MM.1S (cell line): ENCODE results near the gene SLC26A2.

ENCODE experiments used
- DNase-seq: peaks from one replicate; pipeline ENCODE4 v3.0.0-alpha.2; 2015
- H2AFZ ChIP-seq: fragments of 300-600 bp; sonication (generic); 2 replicates; pipeline ENCODE4 v1.6.0; 2016; ENCODE audit warnings: antibody characterized with exemption, low read length
- H3F3A ChIP-seq: fragments of 300-600 bp; sonication (generic); 2 replicates; pipeline ENCODE4 v1.6.1; 2016; ENCODE audit warnings: mild to moderate bottlenecking, antibody characterized with exemption, low read length, moderate library complexity, mixed read lengths; ENCODE audit not compliant: insufficient read depth
- H3K27ac ChIP-seq: fragments of 300-600 bp; sonication (generic); 2 replicates; pipeline ENCODE4 v1.5.1; 2016; ENCODE audit warnings: mild to moderate bottlenecking, low read length
- H3K27me3 ChIP-seq: fragments of 300-600 bp; sonication (generic); replicated peaks from 2 replicates; pipeline ENCODE4 v1.6.0; 2016; ENCODE audit warnings: low read length; ENCODE audit not compliant: insufficient read depth
- H3K36me3 ChIP-seq: fragments of 300-600 bp; sonication (generic); replicated peaks from 2 replicates; pipeline ENCODE4 v1.6.1; 2016; ENCODE audit warnings: mild to moderate bottlenecking, low read length, mixed read lengths; ENCODE audit not compliant: insufficient read depth
- H3K4me1 ChIP-seq: fragments of 300-600 bp; sonication (generic); 2 replicates; pipeline ENCODE4 v1.6.1; 2016; ENCODE audit warnings: low read length, mixed read lengths
- H3K4me2 ChIP-seq: fragments of 300-600 bp; sonication (generic); 2 replicates; pipeline ENCODE4 v1.6.0; 2016; ENCODE audit warnings: low read depth, low read length
- H3K4me3 ChIP-seq: fragments of 300-600 bp; sonication (generic); 2 replicates; pipeline ENCODE4 v1.5.1; 2016; ENCODE audit warnings: low read length, mixed read lengths
- H3K79me2 ChIP-seq: fragments of 300-600 bp; sonication (generic); 2 replicates; pipeline ENCODE4 v1.6.1; 2016; ENCODE audit warnings: mixed run types, low read length, mixed read lengths
- H3K9ac ChIP-seq: fragments of 300-600 bp; sonication (generic); 2 replicates; pipeline ENCODE4 v1.6.1; 2016; ENCODE audit warnings: low read length, mixed read lengths
- H3K9me2 ChIP-seq: fragments of 300-600 bp; sonication (generic); replicated peaks from 2 replicates; pipeline ENCODE4 v1.6.1; 2016; ENCODE audit warnings: mild to moderate bottlenecking, low read length, mixed read lengths; ENCODE audit not compliant: insufficient read depth
- H3K9me3 ChIP-seq: fragments of 300-600 bp; sonication (generic); replicated peaks from 2 replicates; pipeline ENCODE4 v1.6.1; 2016; ENCODE audit warnings: mild to moderate bottlenecking, low read length, mixed read lengths; ENCODE audit not compliant: insufficient read depth
- H4K20me1 ChIP-seq: fragments of 300-600 bp; sonication (generic); 2 replicates; pipeline ENCODE4 v1.6.1; 2016; ENCODE audit warnings: mild to moderate bottlenecking, low read length, moderate library complexity, mixed read lengths; ENCODE audit not compliant: insufficient read depth
- CTCF ChIP-seq: fragments of 300-600 bp; sonication (generic); IDR thresholded peaks from 2 replicates; pipeline ENCODE4 v1.5.1; 2016; ENCODE audit warnings: antibody characterized with exemption, low read length, mixed read lengths
- EZH2 ChIP-seq: fragments of 300-600 bp; sonication (generic); optimal IDR thresholded peaks from 2 replicates; pipeline ENCODE3; 2017; ENCODE audit warnings: low read depth, mild to moderate bottlenecking, antibody characterized with exemption, low read length, mixed read lengths
- EZH2phosphoT487 ChIP-seq: fragments of 300-600 bp; sonication (generic); IDR thresholded peaks from 2 replicates; pipeline ENCODE4 v1.6.1; 2018; ENCODE audit warnings: antibody characterized with exemption, low read length

The SLC26A2 gene

GRCh38 chr5:150020249-150020648 is 59.7 kb downstream of the SLC26A2 start:
- Histone ChIP-seq H3K4me1 (peaks cover 51% of the 10 kb centered on the region), H4K20me1 (no peaks in the 10 kb centered on the region), H3K4me3 (no peak overlapping the region), H3K27me3 (no peaks in the 10 kb centered on the region), H3K4me2 (peak overlapping the region; percentile 58; the same call in 1 of the 2 replicates), H3K9ac (peak overlapping the region; percentile 6; the same call in 1 of the 2 replicates), H3K79me2 (peaks cover 46% of the 10 kb centered on the region), H3K9me2 (no peaks in the 10 kb centered on the region), H2AFZ (no peak overlapping the region), H3F3A (peaks cover 29% of the 10 kb centered on the region), H3K9me3 (no peaks in the 10 kb centered on the region), H3K36me3 (peaks cover 17% of the 10 kb centered on the region; the same call in 1 of the 2 replicates), H3K27ac (peak overlapping the region; percentile 67)
- no peak for TF ChIP-seq CTCF
- no peak for TF ChIP-seq EZH2phosphoT487
- no peak for TF ChIP-seq EZH2
- DNase-seq: peak; percentile 48

- H3K4me2 ChIP-seq: peak overlapping the region; percentile 58; the same call in 1 of the 2 replicates
Measured at GRCh38 chr5:150021491-150022157, 61.1 kb downstream of the SLC26A2 start.

GRCh38 chr5:150022158-150022531 is 61.6 kb downstream of the SLC26A2 start:
- H3F3A ChIP-seq: peaks cover 29% of the 10 kb centered on the region
- peak overlapping the region; percentile 33; the same call in 1 of the 2 replicates for H3K9ac ChIP-seq
- peak overlapping the region; percentile 67; the same call in 1 of the 2 replicates for H3K27ac ChIP-seq

More at GRCh38 chr5:150021491-150022157, 61.1 kb downstream of the SLC26A2 start:
- Histone ChIP-seq H3K9ac (peak overlapping the region; percentile 33; the same call in 1 of the 2 replicates), H4K20me1 (no peaks in the 10 kb centered on the region), H3K79me2 (peaks cover 43% of the 10 kb centered on the region), H3F3A (peaks cover 29% of the 10 kb centered on the region), H3K36me3 (peaks cover 16% of the 10 kb centered on the region; the same call in 1 of the 2 replicates), H3K4me3 (no peak overlapping the region), H2AFZ (no peak overlapping the region), H3K4me1 (peaks cover 51% of the 10 kb centered on the region), H3K9me2 (no peaks in the 10 kb centered on the region), H3K9me3 (no peaks in the 10 kb centered on the region), H3K27me3 (no peaks in the 10 kb centered on the region), H3K27ac (peak overlapping the region; percentile 67; the same call in 1 of the 2 replicates)
- no peak for DNase-seq
- TF ChIP-seq EZH2phosphoT487 (no peak), EZH2 (no peak), CTCF (no peak)

More at GRCh38 chr5:150022158-150022531, 61.6 kb downstream of the SLC26A2 start:
- no peaks in the 10 kb centered on the region for H3K27me3 ChIP-seq
- no peak overlapping the region for H2AFZ ChIP-seq
- H3K79me2 ChIP-seq: peaks cover 41% of the 10 kb centered on the region
- H3K9me3 ChIP-seq: no peaks in the 10 kb centered on the region
- H3K4me3 ChIP-seq: no peak overlapping the region; the same call in 1 of the 2 replicates
- peak; percentile 41 for DNase-seq
- peaks cover 51% of the 10 kb centered on the region for H3K4me1 ChIP-seq
- H3K36me3 ChIP-seq: peaks cover 14% of the 10 kb centered on the region; the same call in 1 of the 2 replicates
- no peaks in the 10 kb centered on the region for H3K9me2 ChIP-seq
- peak overlapping the region; percentile 58 for H3K4me2 ChIP-seq
- H4K20me1 ChIP-seq: no peaks in the 10 kb centered on the region
- no peak for TF ChIP-seq EZH2phosphoT487
- no peak for TF ChIP-seq EZH2
